Left cardiac atrium (tissue), 4 donors: Measurements from ENCODE around the gene NEDD9. TPM values are rescaled to one million over a fixed set of nuclear protein-coding genes. Genes with fewer than 3 reads are reported as not detected.

Source experiments
- ATAC-seq, 2 donors: fragments of 200-7000 bp; cut with Tn5 transposase; one replicate each; pipeline ENCODE4 v1.9.1; 2020; ENCODE audit warnings: mild to moderate bottlenecking in 2 of 2, moderate library complexity in 2 of 2
- DNase-seq: peaks from one replicate; pipeline ENCODE4 v3.0.0-alpha.2; 2020
- intact Hi-C, 2 donors: fragments of 100-400 bp; cut with DNase I; formaldehyde crosslinking; loops; one replicate each; pipeline versions ENCODE4 v1.14.1 to v1.15.1; 2022 to 2023
- total RNA-seq, 2 donors: library from RNA; stranded (reverse); fragmentation: NEBNext Ultra II Directional; extraction: Animal tissue kit (Norgen Biotek cat#: 25700); gene quantifications; one replicate each; pipeline ENCODE4 v1.2.1, GENCODE V29; 2021
- donor health status: DM: no; HTN: yes; CAD: no.
- donor health status: DM: no; HTN: yes; CAD: no; lungs with severe emphysema.
- donor health status: DM: yes; HTN: yes; CAD: no.
- donor health status: Dilated cardiomyopathy.

Gene NEDD9
- total RNA-seq, 2 donors from 2014 or later: 34.0 to 42.9 TPM

DNA sequence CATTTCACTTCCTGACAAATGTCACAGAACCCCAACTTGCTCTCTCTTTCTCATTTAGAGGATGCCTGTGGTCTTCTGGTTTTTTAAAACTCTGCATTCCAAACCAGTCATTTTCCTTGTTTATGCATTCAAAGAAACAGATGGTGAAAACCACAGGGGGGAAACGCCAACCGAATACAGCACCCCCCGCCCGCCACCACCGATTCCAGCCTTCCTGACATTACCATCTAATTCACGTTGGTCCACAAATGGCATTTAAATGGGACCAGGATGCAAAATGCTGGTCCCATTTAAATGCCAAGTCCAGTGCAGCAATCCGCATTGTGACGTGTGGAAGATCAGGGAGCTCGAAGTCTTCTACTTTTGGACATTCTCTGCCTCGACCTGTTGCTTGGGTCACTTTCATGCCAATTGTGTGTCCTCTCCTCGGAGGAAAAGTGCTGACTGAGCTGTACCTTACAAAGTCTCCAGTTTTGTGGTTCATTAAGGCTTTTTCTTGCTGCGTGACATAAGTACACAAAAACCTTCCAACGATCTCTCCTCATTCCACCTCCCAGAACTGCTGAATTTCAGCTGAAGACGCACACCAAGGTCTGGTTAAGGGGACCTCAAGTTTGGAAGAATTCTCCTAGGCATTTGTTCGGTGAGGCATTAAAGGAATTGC lies 35.8 kb downstream of the NEDD9 start:
- no peak for ATAC-seq
- intact Hi-C loops: no loop called here
- DNase-seq: no peak

DNA sequence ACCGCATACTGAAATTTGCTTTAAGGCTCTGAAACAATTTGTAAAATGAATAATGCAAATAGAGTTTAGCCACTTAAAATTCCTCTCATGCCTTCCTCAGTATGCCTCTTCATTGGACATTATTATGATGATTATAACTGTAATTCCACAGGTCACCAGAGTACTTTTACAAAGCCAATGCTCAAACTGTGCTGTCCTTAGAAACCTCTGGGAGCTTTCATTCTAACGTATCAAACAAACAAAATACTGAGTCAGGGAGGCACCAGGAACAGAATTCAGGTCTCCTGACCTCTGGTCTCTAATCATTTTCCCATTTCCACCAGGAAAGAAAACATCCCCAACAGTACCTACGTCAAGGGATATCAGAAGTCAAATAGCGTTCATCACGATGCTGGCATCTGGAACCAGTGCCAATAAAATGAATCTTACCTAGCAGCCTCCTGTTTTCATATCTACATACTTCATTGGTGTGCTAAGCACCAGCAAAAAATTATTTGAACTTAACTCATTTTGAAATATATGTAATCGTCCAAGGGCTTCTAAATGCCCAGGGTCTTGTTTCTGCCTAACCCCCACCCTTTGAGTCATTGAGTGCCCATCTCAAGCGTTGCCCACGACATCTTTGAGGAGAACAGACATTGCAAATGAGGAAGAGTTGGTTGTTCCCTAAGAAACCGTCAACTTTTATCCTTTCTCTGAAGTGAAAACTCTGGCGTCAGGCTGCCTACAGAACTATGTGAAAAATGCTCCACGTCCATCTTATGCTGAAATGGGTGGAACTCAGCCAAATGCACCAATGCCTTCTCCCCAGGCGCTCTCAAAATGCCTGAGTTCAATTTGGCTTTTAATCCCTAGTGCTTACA lies 37.9 kb downstream of the NEDD9 start:
- ATAC-seq (peak; percentile 69 to 72), DNase-seq (peak; percentile 40)
- intact Hi-C loops: no loop called here

GRCh38 chr6:11193434-11193833 lies 39.0 kb downstream of the NEDD9 start:
- DNase-seq (no peak), ATAC-seq (no peak)
- intact Hi-C loops: no loop called here

GRCh38 chr6:11192167-11192566 lies 40.3 kb downstream of the NEDD9 start:
- intact Hi-C loops: no loop called here
- DNase-seq (no peak), ATAC-seq (no peak)

DNA sequence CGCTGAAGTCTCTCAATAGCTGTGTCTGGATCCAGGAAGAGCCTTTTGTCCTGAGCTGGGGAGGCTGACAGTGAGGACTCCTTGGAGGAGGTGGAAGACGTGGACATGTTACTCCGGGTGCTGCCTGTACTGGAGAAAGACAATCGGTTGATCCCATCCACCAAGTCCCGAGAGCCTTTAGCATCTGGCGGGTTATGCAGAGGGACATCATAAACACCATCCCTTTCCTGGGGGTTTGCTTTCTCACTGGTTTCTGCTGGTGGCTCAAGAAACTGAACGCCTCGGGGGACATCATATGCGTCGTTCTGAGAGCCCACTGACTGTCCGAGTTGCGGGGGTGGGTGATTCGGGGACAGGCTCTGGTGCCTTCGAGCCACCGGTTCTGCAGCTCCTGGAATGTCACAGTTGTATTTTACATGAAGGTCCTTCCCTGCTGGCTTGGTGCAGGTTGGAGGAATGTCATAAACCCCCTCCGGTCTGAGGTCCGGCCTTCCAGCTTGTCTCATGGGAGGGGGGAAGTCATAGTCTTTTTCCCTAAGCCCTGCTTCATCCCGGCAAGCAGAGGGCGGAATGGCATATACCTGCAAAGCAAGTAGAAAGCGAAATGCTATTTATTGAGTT lies 41.7 kb downstream of the NEDD9 start:
- DNase-seq (no peak), ATAC-seq (no peak)
- intact Hi-C loops: no loop called here

DNA sequence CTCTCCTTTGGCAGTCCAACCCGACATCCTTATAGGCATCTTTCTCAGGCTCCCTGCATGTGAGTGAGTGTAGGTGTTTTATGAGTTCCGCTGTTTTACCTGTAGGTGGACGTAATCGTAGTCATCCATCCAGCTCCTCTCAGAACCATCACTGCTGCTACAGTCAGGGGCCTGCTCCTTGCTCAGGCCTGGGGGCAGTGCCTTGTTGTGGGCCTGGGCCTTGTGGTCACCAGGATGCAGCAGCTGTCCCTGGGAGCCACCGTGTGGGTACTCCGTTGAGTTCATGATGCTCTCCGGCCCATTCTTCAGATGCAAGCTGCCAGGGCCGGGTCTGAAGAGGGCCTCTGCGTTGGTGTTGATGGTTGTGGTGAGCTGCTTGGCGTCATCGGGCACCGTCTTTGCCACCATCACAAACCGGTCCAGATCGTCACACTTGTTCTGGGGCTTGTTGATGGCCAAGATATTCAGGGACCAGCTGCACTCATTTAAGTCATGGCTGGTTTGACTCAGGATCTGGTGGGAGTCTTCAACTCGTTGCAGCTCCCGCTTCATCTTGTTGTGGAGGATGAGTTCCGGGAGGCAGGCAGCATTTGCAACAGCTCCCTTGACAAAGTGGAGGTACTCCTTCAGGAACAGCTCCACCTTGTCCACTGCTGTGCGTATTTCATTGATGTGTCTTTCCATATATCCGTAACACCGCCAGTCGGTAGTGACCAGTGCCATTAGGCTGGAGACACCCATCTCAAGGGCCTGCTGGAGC lies 42.4 kb downstream of the NEDD9 start:
- intact Hi-C loops: no loop called here
- ATAC-seq: no peak
- DNase-seq: no peak

DNA sequence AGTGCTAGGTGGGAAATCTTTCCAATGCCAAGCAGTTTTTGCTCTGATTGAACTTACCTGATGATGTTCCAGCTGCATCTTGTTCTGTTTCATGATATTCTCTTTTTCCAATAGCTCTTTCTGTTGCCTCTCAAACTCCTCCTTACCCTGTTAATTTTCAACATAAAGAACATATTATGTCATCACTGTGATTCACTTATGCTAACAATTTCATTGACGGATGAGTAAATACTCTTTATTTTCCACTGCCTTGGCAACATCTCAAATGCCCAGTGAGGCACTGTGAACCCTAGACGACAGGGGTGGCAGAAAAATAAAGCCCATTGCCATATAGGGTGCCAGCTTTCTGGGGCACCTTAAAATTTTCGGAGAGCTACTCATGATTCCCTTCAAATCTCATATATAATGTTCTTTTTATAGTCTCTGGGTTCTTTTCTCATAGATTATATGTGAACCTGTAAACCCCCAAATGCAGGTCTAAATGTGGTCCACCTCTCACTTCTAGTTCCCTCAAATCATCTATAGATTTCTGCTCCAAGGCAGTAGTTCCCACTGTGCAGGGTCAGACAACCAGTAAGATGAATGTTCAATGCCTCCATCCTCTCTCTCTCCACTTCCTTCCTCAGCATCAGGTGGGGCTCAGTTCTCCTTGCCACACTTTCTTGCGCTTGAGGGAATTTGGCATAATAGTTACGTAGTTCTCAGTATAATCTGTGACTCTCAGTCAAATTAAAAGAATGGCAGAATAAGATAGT lies 44.1 kb downstream of the NEDD9 start:
- ATAC-seq (no peak), DNase-seq (no peak)
- intact Hi-C loops: no loop called here

DNA sequence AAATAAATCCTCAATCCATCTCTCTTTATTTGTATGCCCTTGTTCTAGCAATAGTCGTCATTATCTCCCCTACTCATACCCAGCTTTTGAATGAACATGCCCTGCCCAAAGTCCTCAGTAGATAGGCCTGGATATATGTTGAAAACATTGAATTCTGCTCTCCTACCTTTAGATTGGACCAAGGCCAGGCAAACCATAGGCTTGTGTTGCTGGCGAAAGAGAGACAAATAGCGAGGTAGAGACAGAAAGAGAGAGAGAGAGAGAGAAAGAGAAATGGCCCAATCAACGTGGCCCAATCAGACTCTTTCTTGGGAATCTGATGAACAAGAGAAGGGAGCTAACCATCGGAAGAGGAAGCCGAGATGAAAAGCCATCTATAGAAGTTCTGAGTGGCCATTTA lies 45.2 kb downstream of the NEDD9 start:
- no peak for DNase-seq
- intact Hi-C loops: no loop called here
- ATAC-seq: no peak

DNA sequence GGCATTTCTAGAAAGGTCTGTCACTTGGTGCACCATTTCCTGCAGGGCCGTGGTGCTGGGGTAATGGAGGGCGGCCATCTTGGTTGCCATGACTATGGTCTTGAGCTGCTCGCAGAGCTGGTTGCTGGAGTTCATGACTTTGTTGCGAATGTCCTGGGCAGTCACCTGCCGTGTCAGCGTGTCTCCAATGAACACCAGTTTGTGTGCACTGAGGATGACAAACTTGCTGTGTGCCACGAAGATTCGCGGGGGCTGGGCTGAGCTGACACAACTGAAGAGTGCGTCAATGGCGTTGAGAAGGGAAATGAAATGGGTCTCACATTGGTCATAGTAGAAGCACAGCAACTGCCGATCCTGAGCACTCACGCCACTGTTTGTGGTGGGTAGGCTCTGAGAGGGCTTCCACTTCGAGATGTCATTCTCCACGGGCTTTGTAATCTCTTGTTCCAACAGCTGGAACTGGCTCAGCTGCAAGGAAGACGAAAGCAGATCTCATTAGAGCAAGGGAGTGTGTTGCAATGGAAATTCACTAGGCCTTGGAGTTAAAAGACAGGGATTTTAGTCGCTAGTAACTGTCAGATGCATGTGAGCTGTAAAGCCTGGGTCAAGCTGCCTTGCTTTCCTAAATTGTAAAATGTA lies 47.1 kb downstream of the NEDD9 start:
- intact Hi-C loops: no loop called here
- no peak for ATAC-seq

DNA sequence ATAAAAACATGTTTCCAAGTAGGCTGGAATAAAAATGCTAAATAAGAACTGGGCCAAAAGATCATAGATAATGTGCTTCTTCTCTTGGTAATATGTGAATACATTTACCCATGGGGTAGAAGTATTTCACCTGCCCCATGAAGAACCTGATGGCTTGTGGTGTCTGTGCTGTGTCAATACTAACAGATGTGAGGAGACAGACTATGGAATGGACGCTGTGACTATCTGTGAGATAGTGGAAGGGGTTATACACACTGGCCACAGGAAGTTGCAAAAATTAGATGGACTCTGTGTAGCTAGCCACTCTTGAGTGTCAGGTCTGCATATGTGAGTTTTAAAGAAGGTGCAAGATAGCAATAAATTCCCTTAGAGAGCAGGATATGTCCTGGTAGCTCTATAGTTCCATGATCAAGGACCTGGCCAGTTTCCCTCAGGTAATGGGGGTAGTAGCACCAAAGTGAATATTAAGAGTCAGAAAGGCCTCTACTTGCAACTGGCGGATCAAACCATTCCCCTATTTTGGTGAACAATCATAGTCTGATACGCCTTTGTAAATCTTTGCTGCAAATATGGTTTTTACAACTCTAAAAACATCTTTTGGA lies 48.6 kb downstream of the NEDD9 start:
- intact Hi-C loops: no loop called here
- no peak for ATAC-seq
- no peak for DNase-seq

More for the DNA sequence above, 47.1 kb downstream of the NEDD9 start:
- no peak for DNase-seq

GRCh38 chr6:11181478-11182136 lies 50.9 kb downstream of the NEDD9 start:
- intact Hi-C loops: no loop called here
- no peak for ATAC-seq

DNA sequence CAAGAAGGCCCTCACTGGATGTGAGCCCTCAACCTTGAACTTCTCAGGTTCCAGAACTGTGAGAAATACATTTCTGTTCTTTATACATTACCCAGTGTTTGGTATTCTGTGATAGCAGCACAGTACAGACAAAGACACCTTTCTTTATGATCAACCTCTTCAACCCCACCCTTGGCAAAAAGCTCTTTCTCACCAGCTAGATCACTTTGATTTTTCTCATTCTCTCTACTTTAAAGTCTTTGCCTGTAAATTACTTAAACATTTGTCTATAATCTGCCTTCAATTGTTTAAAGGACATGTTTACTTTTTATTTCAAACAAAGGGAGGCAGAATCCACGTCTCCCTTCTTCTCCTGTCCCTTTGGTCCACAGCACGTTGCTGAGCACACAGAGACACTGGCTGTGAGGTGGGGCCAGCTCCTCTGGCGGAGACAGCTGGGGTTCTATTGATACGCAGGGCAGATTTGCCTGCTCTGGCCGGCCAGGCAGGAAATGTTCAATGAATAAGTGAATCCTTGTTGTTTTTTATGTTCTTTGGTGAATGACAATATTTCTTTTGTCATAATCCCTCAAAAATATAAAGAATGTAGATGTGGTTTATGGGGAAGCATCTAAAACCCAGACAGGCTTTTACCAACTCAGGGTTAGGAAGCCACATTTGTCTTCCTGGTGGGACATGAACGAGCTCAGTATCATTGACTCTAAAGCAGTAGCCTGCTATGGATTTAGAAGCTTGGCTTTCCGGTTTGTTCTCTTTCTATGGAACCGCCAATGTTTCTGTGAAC lies 52.9 kb downstream of the NEDD9 start:
- ATAC-seq: no peak

More at GRCh38 chr6:11181478-11182136, 50.9 kb downstream of the NEDD9 start:
- no peak for DNase-seq

GRCh38 chr6:11179088-11179418 lies 53.4 kb downstream of the NEDD9 start:
- DNase-seq (no peak), ATAC-seq (no peak)
- intact Hi-C loops: loop anchor here (10.0 kb wide), 1 partner anchor 316 kb away; no protein-coding TSS in a partner anchor

More for the DNA sequence above, 52.9 kb downstream of the NEDD9 start:
- intact Hi-C loops: loop anchor here (10.0 kb wide), 1 partner anchor 315 kb away; no protein-coding TSS in a partner anchor
- DNase-seq: no peak

DNA sequence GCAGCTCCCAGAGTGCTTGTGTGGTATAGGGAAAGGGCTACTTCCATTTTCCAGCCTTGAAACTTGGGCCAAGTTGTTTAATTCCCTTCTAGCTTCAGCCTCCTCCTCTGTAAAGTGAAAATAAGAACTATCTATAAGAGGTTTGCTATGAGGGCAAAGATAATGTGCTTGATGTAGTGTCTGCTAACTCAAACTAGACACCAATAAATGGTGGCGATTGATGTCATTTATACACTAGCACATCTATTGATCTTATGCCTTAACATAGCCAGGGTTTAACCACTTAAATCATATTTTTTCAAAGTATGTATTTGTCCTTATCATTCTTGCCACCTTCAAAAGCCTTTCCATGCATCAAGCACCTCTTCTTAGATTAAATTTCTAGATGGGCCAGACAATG lies 55.2 kb downstream of the NEDD9 start:
- ATAC-seq (no peak), DNase-seq (no peak)
- intact Hi-C loops: loop anchor here (10.0 kb wide), 1 partner anchor 318 kb away; no protein-coding TSS in a partner anchor

GRCh38 chr6:11174242-11174611 lies 58.2 kb downstream of the NEDD9 start:
- intact Hi-C loops: loop anchor here (5.0 to 10.0 kb wide), 2 partner anchors 58 to 321 kb away; partner anchors contain the start of gene NEDD9 (in 1 of the 2)
- no peak for DNase-seq
- peak in 1 of 2 donors; percentile 71 for ATAC-seq
